HUES64 (cell line): ENCODE data around the gene TUBG1. TPM values are rescaled to one million over a fixed set of nuclear protein-coding genes. Genes with fewer than 3 reads are reported as not detected.

Experiments used
- H3K27ac ChIP-seq: 2 replicates; pipeline ENCODE4 v1.7.0; 2013; ENCODE audit warnings: low read depth, low read length, inconsistent platforms
- H3K27me3 ChIP-seq: 2 replicates; pipeline ENCODE4 v1.6.1; 2013; ENCODE audit warnings: mild to moderate bottlenecking, low read length; ENCODE audit not compliant: insufficient read depth
- H3K36me3 ChIP-seq: 2 replicates; pipeline ENCODE4 v1.6.1; 2013; ENCODE audit warnings: mild to moderate bottlenecking, low read length; ENCODE audit not compliant: insufficient read depth
- H3K4me1 ChIP-seq: 2 replicates; pipeline ENCODE4 v1.6.1; 2013; ENCODE audit warnings: mild to moderate bottlenecking, low read length, moderate library complexity; ENCODE audit not compliant: insufficient read depth
- H3K4me3 ChIP-seq: 2 replicates; pipeline ENCODE4 v1.5.1; 2013; ENCODE audit warnings: mild to moderate bottlenecking, low read length, moderate library complexity
- H3K9ac ChIP-seq: 2 replicates; pipeline ENCODE4 v1.6.1; 2013; ENCODE audit warnings: mild to moderate bottlenecking, low read depth, low read length
- H3K9me3 ChIP-seq: 2 replicates; pipeline ENCODE4 v1.6.1; 2013; ENCODE audit warnings: low read depth, low read length; ENCODE audit not compliant: insufficient read depth
- WGBS: fragments of 150-250, 120-280 bp; methylation state at CpG from one replicate; pipeline ENCODE4 v1.1.7; 2013; ENCODE audit warnings: missing lambda C conversion rate; 5-methylcytosine and 5-hydroxymethylcytosine counted together
- polyA plus RNA-seq, 2 experiments: library from polyadenylated mRNA; stranded (reverse); fragments of 50-300 nt; gene quantifications; one replicate each; pipeline ENCODE4 v1.2.3, GENCODE V29; 2013

TUBG1 gene
- polyA plus RNA-seq (2013, experiment 1 of 2), result 72.8 TPM
- 88.4 TPM for polyA plus RNA-seq (2013, experiment 2 of 2)

GRCh38 chr17:42609182-42609813, at the start of gene TUBG1, which contains the start of gene RETREG3:
TUBG1 (plus strand) TSS chr17:42609683; CDS start chr17:42609738, 55 bp downstream.
RETREG3 (minus strand) TSS chr17:42609374; CDS start chr17:42609324, 50 bp downstream.
- H3K9ac ChIP-seq, result peak within 1 kb of the TSS; percentile 86
- H3K9me3 ChIP-seq, result no peaks in the 10 kb centered on the region
- H3K4me3 ChIP-seq, result peak within 1 kb of the TSS; percentile 93
- under 1% methylated on average over 66 of the region's 66 CpGs for WGBS
- no peaks in the 10 kb centered on the region for H3K27me3 ChIP-seq
- peaks cover 31% of the 10 kb centered on the region for H3K36me3 ChIP-seq
- H3K27ac ChIP-seq, result peak within 1 kb of the TSS; percentile 78
- peaks cover 11% of the 10 kb centered on the region for H3K4me1 ChIP-seq

GRCh38 chr17:42560246-42560645, 49.2 kb upstream of the TUBG1 start:
- H3K9ac ChIP-seq, result no peak overlapping the region
- no peaks in the 10 kb centered on the region for H3K9me3 ChIP-seq
- WGBS, result 100% methylated on average over 3 of the region's 3 CpGs
- H3K4me3 ChIP-seq, result no peak overlapping the region
- H3K27me3 ChIP-seq, result no peaks in the 10 kb centered on the region
- peaks cover 19% of the 10 kb centered on the region for H3K36me3 ChIP-seq
- no peak overlapping the region for H3K27ac ChIP-seq
- peaks cover under 1% of the 10 kb centered on the region; the same call in 1 of the 2 replicates for H3K4me1 ChIP-seq

DNA sequence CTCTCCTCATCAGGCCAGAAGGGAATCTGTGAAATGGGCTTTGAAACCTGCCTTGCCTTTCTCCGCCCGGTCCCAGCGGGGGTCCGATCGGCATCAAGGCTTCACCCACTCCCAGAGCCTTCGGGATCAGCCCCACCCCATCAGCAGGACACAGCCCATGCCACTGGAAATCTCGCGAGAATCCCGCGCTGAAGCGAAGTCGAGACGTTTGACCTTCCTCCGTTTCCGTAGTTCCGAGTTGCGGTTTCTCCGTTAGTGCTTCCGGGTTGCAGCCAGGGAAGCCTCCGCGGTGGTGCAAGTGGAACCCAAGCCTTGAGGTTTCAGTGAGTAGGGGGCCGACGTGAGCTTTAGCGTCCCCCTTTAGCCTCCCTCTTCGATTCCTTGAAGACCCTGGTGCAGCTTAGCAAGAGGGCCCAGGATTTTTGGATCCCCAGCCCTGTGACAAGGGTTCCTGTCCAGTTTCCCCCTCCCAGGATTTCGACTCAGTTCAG, 47.5 kb upstream of the TUBG1 start, which contains the start of gene COASY:
TSS of gene COASY (plus strand) at position 252 of the 491 bp plus-strand sequence. CDS start 475 bp downstream, outside the sequence.
- Histone ChIP-seq H3K27me3 (no peaks in the 10 kb centered on the region), H3K4me3 (peak within 1 kb of the TSS; percentile 87), H3K4me1 (peaks cover 5% of the 10 kb centered on the region; the same call in 1 of the 2 replicates), H3K9ac (peak within 1 kb of the TSS; percentile 85), H3K9me3 (no peaks in the 10 kb centered on the region), H3K36me3 (peaks cover 27% of the 10 kb centered on the region), H3K27ac (peak within 1 kb of the TSS; percentile 77)
- WGBS, result 1% methylated on average over 26 of the region's 26 CpGs

GRCh38 chr17:42562388-42563142, 46.9 kb upstream of the TUBG1 start:
- H3K4me3 ChIP-seq, result peak overlapping the region; percentile 87
- WGBS, result 25% methylated on average over 48 of the region's 48 CpGs
- peak overlapping the region; percentile 77 for H3K27ac ChIP-seq
- H3K9me3 ChIP-seq, result no peaks in the 10 kb centered on the region
- H3K27me3 ChIP-seq, result no peaks in the 10 kb centered on the region
- peaks cover 27% of the 10 kb centered on the region for H3K36me3 ChIP-seq
- peaks cover 5% of the 10 kb centered on the region; the same call in 1 of the 2 replicates for H3K4me1 ChIP-seq
- H3K9ac ChIP-seq, result peak overlapping the region; percentile 85

DNA sequence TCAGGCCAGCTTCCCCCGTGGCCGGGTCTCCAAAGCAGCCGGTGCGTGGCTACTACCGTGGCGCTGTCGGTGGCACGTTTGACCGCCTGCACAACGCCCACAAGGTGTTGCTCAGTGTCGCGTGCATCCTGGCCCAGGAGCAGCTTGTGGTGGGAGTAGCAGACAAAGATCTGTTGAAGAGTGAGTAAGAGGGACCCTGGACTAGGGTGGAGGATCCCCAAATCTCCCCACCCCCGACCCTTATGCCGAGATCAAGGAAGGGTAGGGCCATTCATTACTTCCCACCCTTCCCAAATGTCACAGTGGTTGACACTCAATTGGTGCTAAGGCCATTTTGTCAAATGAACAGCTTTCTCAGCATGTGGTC, 46.4 kb upstream of the TUBG1 start:
- H3K36me3 ChIP-seq, result peaks cover 27% of the 10 kb centered on the region
- H3K27me3 ChIP-seq, result no peaks in the 10 kb centered on the region
- peaks cover 5% of the 10 kb centered on the region; the same call in 1 of the 2 replicates for H3K4me1 ChIP-seq
- peak overlapping the region; percentile 85 for H3K9ac ChIP-seq
- H3K4me3 ChIP-seq, result peak overlapping the region; percentile 87
- H3K27ac ChIP-seq, result no peak overlapping the region; the same call in 1 of the 2 replicates
- H3K9me3 ChIP-seq, result no peaks in the 10 kb centered on the region
- 90% methylated on average over 14 of the region's 14 CpGs for whole genome bisulfite sequencing

DNA sequence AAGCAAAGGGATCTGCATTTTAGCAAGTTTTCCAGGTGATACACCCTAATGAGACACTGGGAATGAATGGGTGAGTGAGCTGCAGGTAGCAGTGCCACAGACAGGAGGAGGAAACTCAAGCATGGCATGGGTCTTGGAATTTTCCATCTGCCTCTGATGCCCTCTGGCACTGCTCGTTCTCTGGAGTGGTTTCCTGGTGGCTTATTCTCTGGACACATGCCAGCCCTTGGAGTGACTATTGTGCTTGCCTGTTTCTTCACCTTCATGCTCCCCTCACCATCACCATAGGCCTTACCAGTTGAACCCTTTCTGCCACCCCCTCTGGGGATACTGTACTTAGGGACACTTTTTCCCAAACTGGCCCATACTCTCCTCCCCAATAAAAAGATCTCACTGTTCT, 45.9 kb upstream of the TUBG1 start:
- Histone ChIP-seq H3K36me3 (peaks cover 29% of the 10 kb centered on the region), H3K9me3 (no peaks in the 10 kb centered on the region), H3K4me3 (peak overlapping the region; percentile 87), H3K4me1 (peaks cover 5% of the 10 kb centered on the region; the same call in 1 of the 2 replicates), H3K27ac (no peak overlapping the region), H3K9ac (no peak overlapping the region), H3K27me3 (no peaks in the 10 kb centered on the region)
- WGBS, result 92% methylated on average over 1 of the region's 1 CpG

GRCh38 chr17:42563950-42564349, 45.5 kb upstream of the TUBG1 start:
- Histone ChIP-seq H3K9me3 (no peaks in the 10 kb centered on the region), H3K27me3 (no peaks in the 10 kb centered on the region), H3K27ac (no peak overlapping the region), H3K9ac (no peak overlapping the region), H3K36me3 (peaks cover 33% of the 10 kb centered on the region), H3K4me1 (peaks cover 5% of the 10 kb centered on the region; the same call in 1 of the 2 replicates), H3K4me3 (peak overlapping the region; percentile 87)
- 87% methylated on average over 8 of the region's 9 CpGs for WGBS

DNA sequence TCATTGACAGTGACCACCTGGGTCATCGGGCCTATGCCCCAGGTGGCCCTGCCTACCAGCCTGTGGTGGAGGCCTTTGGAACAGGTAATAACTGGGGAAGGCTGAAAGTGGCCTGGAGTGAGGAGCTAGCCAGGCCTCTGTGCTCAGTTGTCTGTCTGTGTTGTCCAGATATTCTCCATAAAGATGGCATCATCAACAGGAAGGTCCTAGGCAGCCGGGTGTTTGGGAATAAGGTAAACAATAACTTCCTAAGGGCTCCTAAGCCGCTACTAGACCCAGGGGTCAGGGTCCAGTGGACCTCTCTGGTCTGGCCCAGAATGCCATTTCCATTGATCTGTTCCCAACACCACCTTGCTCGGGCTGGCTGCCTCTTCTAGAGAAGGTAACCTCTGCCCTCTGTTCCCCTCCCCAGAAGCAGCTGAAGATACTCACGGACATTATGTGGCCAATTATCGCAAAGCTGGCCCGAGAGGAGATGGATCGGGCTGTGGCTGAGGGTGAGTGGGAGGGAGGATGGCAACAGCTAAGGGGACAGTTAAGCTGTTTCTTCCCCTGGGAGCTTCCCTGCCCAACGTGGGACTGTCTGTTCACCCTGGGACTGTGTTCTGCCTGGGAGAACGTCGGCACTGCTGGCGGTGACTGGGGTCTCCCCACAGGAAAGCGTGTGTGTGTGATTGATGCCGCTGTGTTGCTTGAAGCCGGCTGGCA, 44.5 kb upstream of the TUBG1 start:
- Histone ChIP-seq H3K9me3 (no peaks in the 10 kb centered on the region), H3K9ac (no peak overlapping the region), H3K4me3 (no peak overlapping the region), H3K4me1 (peaks cover 5% of the 10 kb centered on the region; the same call in 1 of the 2 replicates), H3K27ac (no peak overlapping the region), H3K27me3 (no peaks in the 10 kb centered on the region), H3K36me3 (peaks cover 43% of the 10 kb centered on the region)
- WGBS, result 94% methylated on average over 15 of the region's 15 CpGs

DNA sequence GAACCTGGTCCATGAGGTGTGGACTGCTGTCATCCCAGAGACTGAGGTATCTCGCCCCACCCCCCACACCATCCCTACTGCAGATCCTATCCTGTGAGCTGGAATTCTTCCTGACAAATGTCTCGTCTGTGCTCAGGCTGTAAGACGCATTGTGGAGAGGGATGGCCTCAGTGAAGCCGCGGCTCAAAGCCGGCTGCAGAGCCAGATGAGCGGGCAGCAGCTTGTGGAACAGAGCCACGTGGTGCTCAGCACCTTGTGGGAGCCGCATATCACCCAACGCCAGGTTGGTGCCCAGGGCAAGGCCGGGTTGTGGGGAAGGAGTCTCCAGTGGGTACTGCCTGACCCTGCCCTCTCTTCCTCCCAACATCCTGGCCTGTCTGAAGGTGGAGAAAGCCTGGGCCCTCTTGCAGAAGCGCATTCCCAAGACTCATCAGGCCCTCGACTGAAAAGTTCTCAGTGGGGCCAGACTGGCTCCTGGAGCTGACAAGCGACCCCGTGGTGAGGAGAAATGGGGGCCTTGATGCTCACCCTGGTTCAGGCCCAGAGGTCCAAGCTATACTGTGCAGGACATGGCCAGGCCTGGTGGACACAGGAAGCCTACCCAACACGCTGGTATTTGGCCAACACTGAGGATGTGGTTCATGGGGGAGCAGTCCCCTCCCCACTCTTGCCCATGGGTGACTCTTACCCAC, 43.8 kb upstream of the TUBG1 start:
- peak overlapping the region; percentile 87 for H3K27ac ChIP-seq
- peaks cover 49% of the 10 kb centered on the region for H3K36me3 ChIP-seq
- no peaks in the 10 kb centered on the region for H3K9me3 ChIP-seq
- WGBS, result 91% methylated on average over 16 of the region's 16 CpGs
- peaks cover 5% of the 10 kb centered on the region; the same call in 1 of the 2 replicates for H3K4me1 ChIP-seq
- H3K4me3 ChIP-seq, result no peak overlapping the region
- H3K27me3 ChIP-seq, result no peaks in the 10 kb centered on the region
- H3K9ac ChIP-seq, result no peak overlapping the region

DNA sequence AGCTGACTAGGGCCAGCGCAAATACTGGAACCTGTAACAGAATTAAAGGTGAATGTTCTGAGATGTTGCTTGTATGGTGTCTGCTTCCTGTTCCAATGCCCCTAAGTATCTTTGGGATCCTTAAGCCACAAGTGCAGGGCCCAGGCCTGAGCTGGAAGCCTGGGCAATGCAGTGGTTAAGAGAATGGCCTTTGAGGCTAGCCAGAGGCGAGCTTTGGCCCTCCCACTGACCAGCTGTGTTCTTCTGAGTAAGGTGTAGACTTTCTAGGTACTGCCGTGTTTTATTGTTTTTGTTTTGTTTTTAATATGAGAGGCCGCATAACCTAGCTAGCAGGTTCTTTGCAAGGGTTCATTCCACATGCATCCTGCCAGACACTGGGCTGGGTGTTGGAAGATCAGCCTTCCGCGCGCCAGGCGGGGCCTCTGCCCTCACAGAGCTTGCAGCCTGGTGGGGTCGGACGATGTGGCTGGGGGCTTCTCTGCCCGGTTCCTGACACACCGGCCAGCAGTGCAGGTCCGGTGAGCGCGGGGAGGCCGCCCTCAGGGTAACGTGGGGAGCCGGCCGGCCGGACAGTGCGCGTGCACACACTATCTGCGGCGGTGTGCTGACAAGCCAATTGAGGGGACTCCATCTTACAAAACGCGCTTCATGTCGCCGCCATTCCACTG, 43.1 kb upstream of the TUBG1 start:
- peak overlapping the region; percentile 83 for H3K4me3 ChIP-seq
- 50% methylated on average over 28 of the region's 28 CpGs for WGBS
- H3K4me1 ChIP-seq, result peaks cover 5% of the 10 kb centered on the region; the same call in 1 of the 2 replicates
- no peaks in the 10 kb centered on the region for H3K9me3 ChIP-seq
- no peaks in the 10 kb centered on the region for H3K27me3 ChIP-seq
- peak overlapping the region; percentile 43 for H3K9ac ChIP-seq
- H3K27ac ChIP-seq, result peak overlapping the region; percentile 87
- H3K36me3 ChIP-seq, result peaks cover 56% of the 10 kb centered on the region
